WTC11 (cell line): ENCODE measurements around the gene HMGXB3.

Experiments used
- CBFB ChIP-seq: sonication (generic); formaldehyde crosslinking; IDR thresholded peaks from 2 replicates; pipeline ENCODE4 v1.8.1; 2022; ENCODE audit warnings: mild to moderate bottlenecking, low read depth, missing genetic modification reagents
- E2F5 ChIP-seq: sonication (generic); formaldehyde crosslinking; IDR thresholded peaks from 2 replicates; pipeline ENCODE4 v1.8.1; 2022; ENCODE audit warnings: mild to moderate bottlenecking, moderate library complexity, missing genetic modification reagents
- ESRRA ChIP-seq: sonication (generic); formaldehyde crosslinking; IDR thresholded peaks from 2 replicates; pipeline ENCODE4 v1.8.1; 2022; ENCODE audit warnings: mild to moderate bottlenecking, missing genetic modification reagents, borderline replicate concordance
- GRHL2 ChIP-seq: fragments of 250-450 bp; sonication (Bioruptor Pico); IDR thresholded peaks from 2 replicates; pipeline ENCODE4 v1.8.0; 2022; ENCODE audit warnings: mild to moderate bottlenecking, moderate library complexity; ENCODE audit not compliant: insufficient replicate concordance, severe bottlenecking
- IRF1 ChIP-seq: sonication (generic); formaldehyde crosslinking; IDR thresholded peaks from 2 replicates; pipeline ENCODE4 v1.8.0; 2023; ENCODE audit warnings: missing genetic modification reagents
- SP1 ChIP-seq: sonication (generic); formaldehyde crosslinking; conservative IDR thresholded peaks from 2 replicates; pipeline ENCODE4 v1.8.1; 2022; ENCODE audit warnings: missing genetic modification reagents
- TEAD4 ChIP-seq: sonication (generic); formaldehyde crosslinking; IDR thresholded peaks from 2 replicates; pipeline ENCODE4 v1.8.0; 2022; ENCODE audit warnings: mild to moderate bottlenecking, missing genetic modification reagents
- TF ChIP-seq, protein P1 (sequence below): sonication (generic); formaldehyde crosslinking; IDR thresholded peaks from 2 replicates; pipeline ENCODE4 v1.8.1; 2023; ENCODE audit warnings: mild to moderate bottlenecking, missing genetic modification reagents
- TF ChIP-seq, protein P2 (sequence below): fragments of 200-600 bp; IDR thresholded peaks from 2 replicates; pipeline ENCODE4 v1.8.0; 2022; ENCODE audit warnings: antibody characterized with exemption
- TF ChIP-seq, protein P3 (sequence below): sonication (generic); formaldehyde crosslinking; IDR thresholded peaks from 2 replicates; pipeline ENCODE4 v1.8.0; 2022; ENCODE audit warnings: mild to moderate bottlenecking, missing genetic modification reagents
- TF ChIP-seq, protein P4 (sequence below): fragments of 250-450 bp; sonication (Bioruptor Pico); conservative IDR thresholded peaks from 2 replicates; pipeline ENCODE4 v1.9.0; 2021; ENCODE audit warnings: mild to moderate bottlenecking
- TF ChIP-seq, protein P5 (sequence below): sonication (generic); formaldehyde crosslinking; IDR thresholded peaks from 2 replicates; pipeline ENCODE4 v1.8.0; 2022; ENCODE audit warnings: mild to moderate bottlenecking, missing genetic modification reagents
- TF ChIP-seq, protein P6 (sequence below): sonication (generic); formaldehyde crosslinking; IDR thresholded peaks from 2 replicates; pipeline ENCODE4 v1.8.1; 2022; ENCODE audit warnings: low read depth, missing genetic modification reagents, borderline replicate concordance

DNA sequence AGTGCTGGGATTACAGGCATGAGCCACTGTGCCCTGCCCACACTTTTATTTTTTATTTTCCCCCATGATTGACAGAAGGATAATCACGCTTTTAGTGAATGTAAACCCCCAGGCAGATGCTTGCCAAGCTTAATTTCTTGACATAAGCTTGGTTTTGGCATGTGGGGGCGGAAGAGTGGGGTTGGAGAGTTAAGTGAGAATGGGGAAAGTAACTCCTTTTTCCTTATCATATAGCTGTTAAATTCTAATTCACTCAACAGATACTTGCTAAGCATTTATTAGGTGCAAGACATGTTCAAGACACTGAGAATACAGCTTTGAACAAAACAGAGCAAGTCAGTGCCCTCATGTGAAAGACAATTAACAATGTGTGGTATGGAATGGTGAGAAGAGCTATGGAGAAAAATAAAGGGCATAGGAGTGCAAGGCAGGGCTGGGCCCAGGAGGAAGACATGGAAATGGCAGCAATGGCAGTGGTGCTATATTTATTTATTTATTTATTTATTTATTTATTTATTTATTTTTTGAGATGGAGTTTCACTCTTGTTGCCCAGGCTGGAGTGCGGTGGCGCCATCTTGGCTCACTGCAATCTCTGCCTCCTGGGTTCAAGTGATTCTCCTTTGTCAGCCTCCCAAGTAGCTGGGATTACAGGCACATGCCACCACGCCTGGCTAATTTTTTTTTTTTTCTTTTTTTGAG, 37.8 kb upstream of the HMGXB3 start:
- TF ChIP-seq IRF1 (CRISPR knock-in tag) (no peak), CBFB (CRISPR knock-in tag) (no peak), E2F5 (CRISPR knock-in tag) (no peak), GRHL2 (CRISPR knock-in tag) (no peak), TEAD4 (no peak), ESRRA (no peak), SP1 (CRISPR knock-in tag) (no peak)
- TF ChIP-seq, protein P1, sequence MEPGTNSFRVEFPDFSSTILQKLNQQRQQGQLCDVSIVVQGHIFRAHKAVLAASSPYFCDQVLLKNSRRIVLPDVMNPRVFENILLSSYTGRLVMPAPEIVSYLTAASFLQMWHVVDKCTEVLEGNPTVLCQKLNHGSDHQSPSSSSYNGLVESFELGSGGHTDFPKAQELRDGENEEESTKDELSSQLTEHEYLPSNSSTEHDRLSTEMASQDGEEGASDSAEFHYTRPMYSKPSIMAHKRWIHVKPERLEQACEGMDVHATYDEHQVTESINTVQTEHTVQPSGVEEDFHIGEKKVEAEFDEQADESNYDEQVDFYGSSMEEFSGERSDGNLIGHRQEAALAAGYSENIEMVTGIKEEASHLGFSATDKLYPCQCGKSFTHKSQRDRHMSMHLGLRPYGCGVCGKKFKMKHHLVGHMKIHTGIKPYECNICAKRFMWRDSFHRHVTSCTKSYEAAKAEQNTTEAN, result no peak
- TF ChIP-seq, protein P2, sequence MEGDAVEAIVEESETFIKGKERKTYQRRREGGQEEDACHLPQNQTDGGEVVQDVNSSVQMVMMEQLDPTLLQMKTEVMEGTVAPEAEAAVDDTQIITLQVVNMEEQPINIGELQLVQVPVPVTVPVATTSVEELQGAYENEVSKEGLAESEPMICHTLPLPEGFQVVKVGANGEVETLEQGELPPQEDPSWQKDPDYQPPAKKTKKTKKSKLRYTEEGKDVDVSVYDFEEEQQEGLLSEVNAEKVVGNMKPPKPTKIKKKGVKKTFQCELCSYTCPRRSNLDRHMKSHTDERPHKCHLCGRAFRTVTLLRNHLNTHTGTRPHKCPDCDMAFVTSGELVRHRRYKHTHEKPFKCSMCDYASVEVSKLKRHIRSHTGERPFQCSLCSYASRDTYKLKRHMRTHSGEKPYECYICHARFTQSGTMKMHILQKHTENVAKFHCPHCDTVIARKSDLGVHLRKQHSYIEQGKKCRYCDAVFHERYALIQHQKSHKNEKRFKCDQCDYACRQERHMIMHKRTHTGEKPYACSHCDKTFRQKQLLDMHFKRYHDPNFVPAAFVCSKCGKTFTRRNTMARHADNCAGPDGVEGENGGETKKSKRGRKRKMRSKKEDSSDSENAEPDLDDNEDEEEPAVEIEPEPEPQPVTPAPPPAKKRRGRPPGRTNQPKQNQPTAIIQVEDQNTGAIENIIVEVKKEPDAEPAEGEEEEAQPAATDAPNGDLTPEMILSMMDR, result no peak
- TF ChIP-seq, protein P3, sequence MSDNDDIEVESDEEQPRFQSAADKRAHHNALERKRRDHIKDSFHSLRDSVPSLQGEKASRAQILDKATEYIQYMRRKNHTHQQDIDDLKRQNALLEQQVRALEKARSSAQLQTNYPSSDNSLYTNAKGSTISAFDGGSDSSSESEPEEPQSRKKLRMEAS, result no peak
- TF ChIP-seq, protein P4, sequence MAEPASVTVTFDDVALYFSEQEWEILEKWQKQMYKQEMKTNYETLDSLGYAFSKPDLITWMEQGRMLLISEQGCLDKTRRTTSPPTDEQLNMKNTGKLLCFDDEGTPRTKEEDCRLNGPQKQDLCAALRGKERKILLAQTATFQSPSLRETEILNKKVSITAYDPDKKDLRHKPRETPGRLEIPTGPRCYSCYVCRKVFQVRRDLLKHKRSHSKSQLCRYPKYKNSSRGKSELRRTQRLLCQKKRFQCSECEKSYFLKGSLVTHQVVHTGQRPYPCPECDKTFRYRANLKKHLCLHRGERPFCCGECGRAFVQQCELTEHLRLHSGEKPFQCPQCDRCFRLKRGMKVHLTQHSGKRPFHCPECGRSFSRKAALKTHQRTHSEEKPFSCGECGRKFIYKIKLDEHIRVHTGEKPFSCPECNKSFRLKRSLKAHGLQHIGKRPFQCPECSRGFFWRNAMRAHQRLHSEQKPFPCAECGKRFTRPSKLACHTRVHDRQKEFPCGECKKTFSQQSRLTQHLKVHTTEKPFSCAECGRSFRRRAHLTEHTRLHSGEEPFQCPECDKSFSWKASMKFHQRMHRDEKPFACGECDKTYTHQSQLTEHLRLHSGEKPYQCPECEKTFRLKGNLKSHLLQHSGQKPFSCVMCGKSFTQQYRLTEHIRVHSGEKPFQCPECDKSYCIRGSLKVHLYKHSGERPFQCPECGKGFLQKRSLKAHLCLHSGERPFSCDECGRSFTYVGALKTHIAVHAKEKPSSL (CRISPR knock-in tag), result no peak
- TF ChIP-seq, protein P5, sequence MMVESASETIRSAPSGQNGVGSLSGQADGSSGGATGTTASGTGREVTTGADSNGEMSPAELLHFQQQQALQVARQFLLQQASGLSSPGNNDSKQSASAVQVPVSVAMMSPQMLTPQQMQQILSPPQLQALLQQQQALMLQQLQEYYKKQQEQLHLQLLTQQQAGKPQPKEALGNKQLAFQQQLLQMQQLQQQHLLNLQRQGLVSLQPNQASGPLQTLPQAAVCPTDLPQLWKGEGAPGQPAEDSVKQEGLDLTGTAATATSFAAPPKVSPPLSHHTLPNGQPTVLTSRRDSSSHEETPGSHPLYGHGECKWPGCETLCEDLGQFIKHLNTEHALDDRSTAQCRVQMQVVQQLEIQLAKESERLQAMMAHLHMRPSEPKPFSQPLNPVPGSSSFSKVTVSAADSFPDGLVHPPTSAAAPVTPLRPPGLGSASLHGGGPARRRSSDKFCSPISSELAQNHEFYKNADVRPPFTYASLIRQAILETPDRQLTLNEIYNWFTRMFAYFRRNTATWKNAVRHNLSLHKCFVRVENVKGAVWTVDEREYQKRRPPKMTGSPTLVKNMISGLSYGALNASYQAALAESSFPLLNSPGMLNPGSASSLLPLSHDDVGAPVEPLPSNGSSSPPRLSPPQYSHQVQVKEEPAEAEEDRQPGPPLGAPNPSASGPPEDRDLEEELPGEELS (CRISPR knock-in tag), result no peak
- TF ChIP-seq, protein P6, sequence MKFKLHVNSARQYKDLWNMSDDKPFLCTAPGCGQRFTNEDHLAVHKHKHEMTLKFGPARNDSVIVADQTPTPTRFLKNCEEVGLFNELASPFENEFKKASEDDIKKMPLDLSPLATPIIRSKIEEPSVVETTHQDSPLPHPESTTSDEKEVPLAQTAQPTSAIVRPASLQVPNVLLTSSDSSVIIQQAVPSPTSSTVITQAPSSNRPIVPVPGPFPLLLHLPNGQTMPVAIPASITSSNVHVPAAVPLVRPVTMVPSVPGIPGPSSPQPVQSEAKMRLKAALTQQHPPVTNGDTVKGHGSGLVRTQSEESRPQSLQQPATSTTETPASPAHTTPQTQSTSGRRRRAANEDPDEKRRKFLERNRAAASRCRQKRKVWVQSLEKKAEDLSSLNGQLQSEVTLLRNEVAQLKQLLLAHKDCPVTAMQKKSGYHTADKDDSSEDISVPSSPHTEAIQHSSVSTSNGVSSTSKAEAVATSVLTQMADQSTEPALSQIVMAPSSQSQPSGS (CRISPR knock-in tag), result no peak
